ENCODE data around the gene ITGB8.

DNA sequence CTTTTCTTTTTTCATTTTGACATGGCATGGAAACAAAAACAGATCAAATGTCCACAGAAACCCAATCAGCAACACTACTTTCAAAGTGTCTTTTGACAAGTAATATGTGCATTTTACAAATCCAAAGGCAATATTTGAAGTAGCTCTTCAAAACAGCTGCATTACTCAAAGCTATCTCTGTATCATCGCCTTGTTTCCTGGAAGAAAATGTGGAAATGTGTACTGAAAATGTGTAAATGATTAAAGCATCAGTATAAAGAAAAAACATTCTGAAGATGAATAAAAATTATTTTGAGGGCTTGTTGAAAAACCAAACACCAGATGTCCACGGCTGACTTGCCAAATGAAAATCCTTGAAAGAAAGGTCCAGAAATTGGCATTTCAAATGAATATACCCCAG, 16.5 kb upstream of the ITGB8 start:
- no peak for TF ChIP-seq BHLHE40 (IDR thresholded peaks at IDR 0.05; ENCODE audit: low read depth, low read length)
- TF ChIP-seq RAD21 (IDR thresholded peaks at IDR 0.05; ENCODE audit: low read length) = no peak
- TF ChIP-seq, protein P1, sequence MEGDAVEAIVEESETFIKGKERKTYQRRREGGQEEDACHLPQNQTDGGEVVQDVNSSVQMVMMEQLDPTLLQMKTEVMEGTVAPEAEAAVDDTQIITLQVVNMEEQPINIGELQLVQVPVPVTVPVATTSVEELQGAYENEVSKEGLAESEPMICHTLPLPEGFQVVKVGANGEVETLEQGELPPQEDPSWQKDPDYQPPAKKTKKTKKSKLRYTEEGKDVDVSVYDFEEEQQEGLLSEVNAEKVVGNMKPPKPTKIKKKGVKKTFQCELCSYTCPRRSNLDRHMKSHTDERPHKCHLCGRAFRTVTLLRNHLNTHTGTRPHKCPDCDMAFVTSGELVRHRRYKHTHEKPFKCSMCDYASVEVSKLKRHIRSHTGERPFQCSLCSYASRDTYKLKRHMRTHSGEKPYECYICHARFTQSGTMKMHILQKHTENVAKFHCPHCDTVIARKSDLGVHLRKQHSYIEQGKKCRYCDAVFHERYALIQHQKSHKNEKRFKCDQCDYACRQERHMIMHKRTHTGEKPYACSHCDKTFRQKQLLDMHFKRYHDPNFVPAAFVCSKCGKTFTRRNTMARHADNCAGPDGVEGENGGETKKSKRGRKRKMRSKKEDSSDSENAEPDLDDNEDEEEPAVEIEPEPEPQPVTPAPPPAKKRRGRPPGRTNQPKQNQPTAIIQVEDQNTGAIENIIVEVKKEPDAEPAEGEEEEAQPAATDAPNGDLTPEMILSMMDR (conservative IDR thresholded peaks at IDR 0.05; ENCODE audit: low read depth, low read length) = no peak
- TF ChIP-seq POLR2A (IDR thresholded peaks at IDR 0.05; ENCODE audit: low read depth, low read length) = no peak
- TF ChIP-seq RFX5 (IDR thresholded peaks at IDR 0.05; ENCODE audit: low read depth, low read length) = no peak
- TF ChIP-seq SMC3 (IDR thresholded peaks at IDR 0.05; ENCODE audit: low read depth, low read length) = no peak
- TF ChIP-seq CEBPB (IDR thresholded peaks at IDR 0.05; ENCODE audit: low read depth, low read length) = no peak

Measured in IMR-90 (cell line).